Psoas muscle (tissue), 8 donors: ENCODE data around the gene SPACDR. TPM values are rescaled to one million over a fixed set of nuclear protein-coding genes. Genes with fewer than 3 reads are reported as not detected.
A peak's percentile ranks its signal among the peaks of the same experiment; 100 is the strongest.

Experiments
- ATAC-seq, 4 donors: fragments of 200-7000 bp; cut with Tn5 transposase; one replicate each; pipeline ENCODE4 v1.9.1; 2020; ENCODE audit warnings: moderate library complexity in 3 of 4, mild to moderate bottlenecking in 2 of 4
- DNase-seq, 2 donors: peaks; one replicate each; pipeline ENCODE4 v3.0.0-alpha.2; 2020
- H3K27ac ChIP-seq: fragments of 200-600 bp; one replicate; pipeline ENCODE4 v1.8.0; 2022
- H3K27me3 ChIP-seq, 3 donors: fragments of 200-600 bp in 1 of 3; one replicate each; pipeline versions ENCODE4 v1.6.1 to v1.8.0; 2013 to 2022; ENCODE audit warnings: low read length in 2 of 3, mild to moderate bottlenecking in 2 of 3, moderate library complexity in 1 of 3; ENCODE audit not compliant: insufficient read depth in 3 of 3
- H3K36me3 ChIP-seq, 2 donors: fragments of 200-600 bp in 1 of 2; one replicate each; pipeline versions ENCODE4 v1.6.1 to v1.8.0; 2013 to 2022; ENCODE audit warnings: low read depth in 1 of 2, mild to moderate bottlenecking in 1 of 2, moderate library complexity in 1 of 2; ENCODE audit not compliant: insufficient read depth in 1 of 2
- H3K4me1 ChIP-seq: fragments of 200-600 bp; one replicate; pipeline ENCODE4 v1.8.0; 2022
- H3K4me3 ChIP-seq: fragments of 200-600 bp; one replicate; pipeline ENCODE4 v1.8.0; 2022; ENCODE audit warnings: mild to moderate bottlenecking
- H3K9me3 ChIP-seq: fragments of 200-600 bp; one replicate; pipeline ENCODE4 v1.8.0; 2022
- CTCF ChIP-seq: fragments of 200-600 bp; IDR thresholded peaks from one replicate; pipeline ENCODE4 v1.8.0; 2022; ENCODE audit warnings: antibody characterized with exemption
- WGBS, 3 donors: extraction: QIAGEN DNeasy Blood & Tissue Kit; methylation state at CpG; one replicate each; pipeline versions ENCODE4 v1.1.6 to v1.1.7; 2013; 5-methylcytosine and 5-hydroxymethylcytosine counted together
- intact Hi-C, 2 donors: fragments of 100-400 bp; cut with DNase I; formaldehyde crosslinking; loops; one replicate each; pipeline versions ENCODE4 v1.11.0 to v1.14.2; 2022
- polyA plus RNA-seq, 3 donors: library from polyadenylated mRNA; stranded (reverse); fragments of 200-250 nt; gene quantifications; one replicate each; pipeline ENCODE4 v1.2.3, GENCODE V29; 2013
- total RNA-seq, 4 donors: library from RNA; stranded (reverse); fragmentation: NEBNext Ultra II Directional in 2 of 4; extraction: Animal tissue kit (Norgen Biotek cat#: 25700) in 2 of 4; gene quantifications; one replicate each; pipeline versions ENCODE4 v1.2.1 to v1.2.4, GENCODE V29; 2021 to 2023
- donor health status: healthy with polysubstance abuse.
- donor health status: DM: no; HTN: no; CAD: no; lungs with moderate emphysema.
- donor health status: Bipolar disorder and iron deficiency.
- donor health status: healthy.
- donor health status: DM: yes; HTN: yes; CAD: no.
- donor health status: DM: no; HTN: no; CAD: no.
- donor health status: DM: no; HTN: no; CAD: no.
- donor health status: DM: yes; HTN: yes; CAD: no.

Gene SPACDR
- total and polyA plus RNA-seq, 7 donors: 0.17 to 0.25 TPM; not detected in 5

GRCh38 chr7:100493476-100494264, 29.6 kb upstream of the SPACDR start:
- no peak for TF ChIP-seq CTCF
- peaks cover 0 to 28% (median 7%) of the 10 kb centered on the region in 3 donors for H3K27me3 ChIP-seq
- H3K4me3 ChIP-seq: peak overlapping the region; percentile 53
- peaks cover 3% of the 10 kb centered on the region for H3K4me1 ChIP-seq
- H3K27ac ChIP-seq: no peak overlapping the region
- H3K36me3 ChIP-seq: no peaks in the 10 kb centered on the region
- ATAC-seq (peak in 3 of 4 donors; percentile 26 to 40 (median 27)), DNase-seq (peak in 1 of 2 donors; percentile 70)
- no peaks in the 10 kb centered on the region for H3K9me3 ChIP-seq
- intact Hi-C loops: no loop called here
- WGBS, 3 donors: 11 to 17% (median 11%) methylated on average over 43 to 56 of the region's 56 CpGs

- intact Hi-C loops: no loop called here
- no peak for ATAC-seq
Observed at GRCh38 chr7:100492738-100493475, 28.8 kb upstream of the SPACDR start.

GRCh38 chr7:100491192-100491578, 27.1 kb upstream of the SPACDR start:
- ATAC-seq: no peak
- Histone ChIP-seq H3K27ac (no peak overlapping the region), H3K4me3 (no peak overlapping the region), H3K36me3 (no peaks in the 10 kb centered on the region), H3K9me3 (no peaks in the 10 kb centered on the region), H3K27me3 (peaks cover 0 to 21% (median 7%) of the 10 kb centered on the region in 3 donors), H3K4me1 (peaks cover 3% of the 10 kb centered on the region)
- DNase-seq: no peak
- intact Hi-C loops: no loop called here
- 94 to 99% (median 97%) methylated on average over 5 of the region's 5 CpGs for WGBS, 3 donors
- TF ChIP-seq CTCF: no peak

More at GRCh38 chr7:100492738-100493475, 28.8 kb upstream of the SPACDR start:
- Histone ChIP-seq H3K9me3 (no peaks in the 10 kb centered on the region), H3K4me1 (peaks cover 3% of the 10 kb centered on the region), H3K27ac (no peak overlapping the region), H3K27me3 (peaks cover 0 to 28% (median 7%) of the 10 kb centered on the region in 3 donors), H3K36me3 (no peaks in the 10 kb centered on the region), H3K4me3 (peak overlapping the region; percentile 53)
- 85 to 96% (median 87%) methylated on average over 5 of the region's 5 CpGs for WGBS, 3 donors
- no peak for TF ChIP-seq CTCF
- DNase-seq: no peak

- DNase-seq (no peak), ATAC-seq (no peak)
- Histone ChIP-seq H3K4me3 (no peak overlapping the region), H3K9me3 (no peaks in the 10 kb centered on the region), H3K4me1 (peaks cover 3% of the 10 kb centered on the region), H3K27ac (no peak overlapping the region), H3K27me3 (peaks cover 0 to 21% (median 7%) of the 10 kb centered on the region in 3 donors), H3K36me3 (no peaks in the 10 kb centered on the region)
- no peak for TF ChIP-seq CTCF
- intact Hi-C loops: no loop called here
- WGBS, 3 donors: 85 to 88% (median 86%) methylated on average over 18 to 25 of the region's 25 CpGs
Observed at GRCh38 chr7:100490483-100491191, 26.6 kb upstream of the SPACDR start.
